K562 (cell line): ENCODE results near the gene RELA. TPM values are rescaled to one million over a fixed set of nuclear protein-coding genes. Genes with fewer than 3 reads are reported as not detected.

ENCODE experiments used
- BRF1 ChIP-seq: IDR thresholded peaks from 3 replicates; pipeline ENCODE4 v1.6.1; 2011; ENCODE audit warnings: borderline replicate concordance, mild to moderate bottlenecking; ENCODE audit not compliant: insufficient read length; ENCODE audit errors: extremely low read depth
- BRF2 ChIP-seq: IDR thresholded peaks from 3 replicates; pipeline ENCODE4 v1.6.1; 2011; ENCODE audit warnings: borderline replicate concordance, mild to moderate bottlenecking; ENCODE audit not compliant: insufficient read length, insufficient read depth
- CXXC5 ChIP-seq: fragments of 250-450 bp; sonication (Bioruptor Pico); IDR thresholded peaks from 2 replicates; pipeline ENCODE4 v1.8.0; 2022; ENCODE audit warnings: inconsistent platforms, mild to moderate bottlenecking, moderate library complexity
- E2F1 ChIP-seq: sonication (generic); formaldehyde crosslinking; IDR thresholded peaks from 2 replicates; pipeline ENCODE4 v1.8.1; 2023; ENCODE audit warnings: mild to moderate bottlenecking, missing genetic modification reagents, moderate library complexity
- E2F4 ChIP-seq: sonication (generic); formaldehyde crosslinking; IDR thresholded peaks from 2 replicates; pipeline ENCODE4 v1.8.0; 2022; ENCODE audit warnings: mild to moderate bottlenecking, low read depth, missing genetic modification reagents
- E4F1 ChIP-seq: fragments of 250-450 bp; sonication (Bioruptor Pico); IDR thresholded peaks from 2 replicates; pipeline ENCODE4 v1.5.0; 2021; ENCODE audit warnings: mild to moderate bottlenecking, borderline replicate concordance
- ESRRB ChIP-seq: fragments of 250-450 bp; sonication (Bioruptor Pico); IDR thresholded peaks from 2 replicates; pipeline ENCODE4 v1.5.0; 2020; ENCODE audit warnings: mild to moderate bottlenecking, moderate library complexity, borderline replicate concordance
- EZH2 ChIP-seq: IDR thresholded peaks from 2 replicates; pipeline ENCODE4 v1.6.1; 2012; ENCODE audit warnings: low read depth, mild to moderate bottlenecking, inconsistent platforms, low read length, borderline replicate concordance
- GMEB1 ChIP-seq: fragments of 250-450 bp; sonication (Bioruptor Pico); IDR thresholded peaks from 2 replicates; pipeline ENCODE4 v1.4.0; 2020; ENCODE audit warnings: mild to moderate bottlenecking
- GTF2F1 ChIP-seq: IDR thresholded peaks from 2 replicates; pipeline ENCODE4 v1.6.1; 2011; ENCODE audit warnings: low read depth, low read length, improper control_type of control experiment
- HEY1 ChIP-seq: fragments of 250-450 bp; sonication (Bioruptor Pico); IDR thresholded peaks from 2 replicates; pipeline ENCODE4 v1.5.0; 2020; ENCODE audit warnings: mild to moderate bottlenecking, moderate library complexity, borderline replicate concordance
- LEF1 ChIP-seq: fragments of 450-650 bp; IDR thresholded peaks from 2 replicates; pipeline ENCODE4 v1.6.1; 2016; ENCODE audit warnings: mild to moderate bottlenecking
- PYGO2 ChIP-seq: fragments of 450-650 bp; IDR thresholded peaks from 2 replicates; pipeline ENCODE4 v1.6.1; 2016; ENCODE audit warnings: mild to moderate bottlenecking, missing genetic modification characterization, moderate library complexity, missing compliant biosample characterization
- RBM17 ChIP-seq: fragments of 200-400 bp; formaldehyde crosslinking; IDR thresholded peaks from 2 replicates; pipeline ENCODE4 v1.6.1; 2017; ENCODE audit warnings: low read depth, mild to moderate bottlenecking, low read length, borderline replicate concordance
- ZNF12 ChIP-seq: sonication (generic); formaldehyde crosslinking; IDR thresholded peaks from 2 replicates; pipeline ENCODE4 v1.4.0; 2020; ENCODE audit warnings: mild to moderate bottlenecking, missing genetic modification reagents
- ZNF639 ChIP-seq, 2 experiments: fragments of 200-800 bp in 1 of 2; sonication (Bioruptor generic) in 1 of 2; sonication (generic) in 1 of 2; formaldehyde crosslinking in 1 of 2; IDR thresholded peaks in 1 of 2; conservative IDR thresholded peaks in 1 of 2; 2 replicates each; pipeline versions ENCODE4 v1.5.0 to v1.6.1; 2016 to 2020; ENCODE audit warnings: missing compliant biosample characterization in 1 of 2, missing genetic modification characterization in 1 of 2, missing genetic modification reagents in 1 of 2
- ZZZ3 ChIP-seq: fragments of 450-650 bp; IDR thresholded peaks from 2 replicates; pipeline ENCODE4 v1.6.1; 2016; ENCODE audit warnings: antibody characterized with exemption, mild to moderate bottlenecking, moderate library complexity
- polyA plus RNA-seq, 8 experiments: library from polyadenylated mRNA; depleted of rRNA in 4 of 8; stranded (reverse) in 5 of 8; unstranded in 3 of 8; fragments of >200 nt; fragmentation: Nextera tagmentation in 2 of 8; fragmentation: Illumina TruSeq in 1 of 8; extraction: Ambion mirVana in 2 of 8; extraction: Trizol in 1 of 8; gene quantifications; 2 replicates each; pipeline versions ENCODE4 v1.2.1 to v1.2.3, GENCODE V29; 2011 to 2014; ENCODE audit warnings: inconsistent platforms in 1 of 8, missing spikeins in 1 of 8
- total RNA-seq, 7 experiments: library from RNA; depleted of rRNA in 6 of 7; stranded (reverse); fragments of >200 nt in 6 of 7; fragmentation: Illumina TruSeq in 2 of 7; extraction: Trizol in 2 of 7; gene quantifications; 2 replicates each; pipeline versions ENCODE4 v1.2.1 to v1.2.3, GENCODE V29; 2011 to 2021; ENCODE audit warnings: low replicate concordance in 1 of 7

The RELA gene
- total and polyA plus RNA-seq, 9 of the 15 experiments (the other 6 are each of a cell fraction or from before 2014, with no cell fraction given) = 6.0 to 67.4 (median 20.6) TPM

- TF ChIP-seq GMEB1 (CRISPR knock-in tag) (peak; percentile 45; the same call in 1 of the 2 replicates), ZZZ3 (no peak), E4F1 (no peak), ZNF639 (CRISPR knock-in tag; conservative IDR thresholded peaks at IDR 0.05 in 1 of 2, IDR thresholded peaks at IDR 0.05 in 1 of 2) (peak in 1 of 2 experiments; percentile 97; a peak in 2 of 4 replicates), E2F1 (CRISPR knock-in tag) (no peak), E2F4 (CRISPR knock-in tag) (no peak), ESRRB (no peak), EZH2 (no peak), BRF2 (no peak), HEY1 (CRISPR knock-in tag) (no peak), RBM17 (no peak), LEF1 (no peak), PYGO2 (no peak), GTF2F1 (no peak), ZNF12 (no peak), CXXC5 (peak; percentile 86), BRF1 (no peak)
Measured at GRCh38 chr11:65615229-65615949, 47.3 kb downstream of the RELA start, which contains the start of gene PCNX3 (continued).
